ENCODE results near the gene TBX19.

TBX19 gene

DNA sequence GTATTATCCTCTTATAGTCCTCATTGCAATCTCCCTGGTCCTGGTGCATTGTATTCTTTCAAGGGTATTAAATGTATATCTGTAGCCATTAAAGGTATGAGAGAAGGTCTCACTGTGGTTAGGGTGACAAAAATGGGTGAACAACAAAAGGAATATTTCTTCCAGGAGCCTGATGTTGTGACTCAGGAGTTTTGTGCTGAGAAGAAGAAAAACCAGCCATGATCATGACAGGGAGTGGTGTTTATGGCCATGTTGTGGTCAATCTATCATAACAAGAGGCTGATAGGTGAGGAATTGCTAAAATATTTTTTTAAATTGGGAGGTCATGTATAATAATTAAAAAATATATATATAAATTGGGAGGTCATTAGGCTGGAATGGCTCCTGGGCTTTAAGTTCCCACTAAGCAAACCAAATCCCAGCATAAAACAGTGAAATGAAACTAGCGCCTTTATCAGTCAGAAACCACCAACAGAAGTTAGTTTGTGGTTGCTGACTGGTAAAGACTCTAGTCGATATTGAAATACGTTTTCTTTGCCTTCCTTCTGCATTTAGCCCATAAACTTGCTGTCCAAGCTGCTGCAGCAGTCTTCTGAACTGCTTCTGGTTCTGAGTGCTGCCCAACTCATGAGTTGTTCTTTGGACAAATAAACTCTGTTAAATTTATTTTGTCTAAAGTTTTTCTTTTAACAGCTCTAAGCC is 60.3 kb downstream of the TBX19 start:
- no peak overlapping the region for H3K27ac ChIP-seq (ENCODE audit: extremely low read depth, low read depth, low read length)

GRCh38 chr1:168341483-168341975 is 60.9 kb downstream of the TBX19 start:
- H3K27ac ChIP-seq (ENCODE audit: extremely low read depth, low read depth, low read length): no peak overlapping the region
- no peak overlapping the region for H3K4me3 ChIP-seq (ENCODE audit: low read depth, low read length)
- H3K36me3 ChIP-seq (ENCODE audit: control insufficient read depth in 2 of 2, insufficient read depth in 1 of 2, low read length in 2 of 2): no peaks in the 10 kb centered on the region
- no peaks in the 10 kb centered on the region for H3K4me1 ChIP-seq (ENCODE audit: control insufficient read depth, insufficient read depth, low read length)
- H3K9me3 ChIP-seq (ENCODE audit: control insufficient read depth, insufficient read depth, low read depth, low read length): no peaks in the 10 kb centered on the region
- ChIA-PET POLR2A (no interaction called here), CTCF (interaction anchor here (0.6 to 4.2 kb wide), 24 partner anchors 11 to 1008 kb away, joined by 3 to 58 read pairs (median 11); no protein-coding TSS in a partner anchor)
- no peak for TF ChIP-seq ZNF2 (tag by site-specific recombination; IDR thresholded peaks at IDR 0.05)
- TF ChIP-seq ZBTB11 (tag by site-specific recombination; conservative IDR thresholded peaks at IDR 0.05; ENCODE audit: low read depth): no peak
- TF ChIP-seq BCL11A (tag by site-specific recombination; IDR thresholded peaks at IDR 0.05; ENCODE audit: low read depth): no peak
- TF ChIP-seq, protein P1, sequence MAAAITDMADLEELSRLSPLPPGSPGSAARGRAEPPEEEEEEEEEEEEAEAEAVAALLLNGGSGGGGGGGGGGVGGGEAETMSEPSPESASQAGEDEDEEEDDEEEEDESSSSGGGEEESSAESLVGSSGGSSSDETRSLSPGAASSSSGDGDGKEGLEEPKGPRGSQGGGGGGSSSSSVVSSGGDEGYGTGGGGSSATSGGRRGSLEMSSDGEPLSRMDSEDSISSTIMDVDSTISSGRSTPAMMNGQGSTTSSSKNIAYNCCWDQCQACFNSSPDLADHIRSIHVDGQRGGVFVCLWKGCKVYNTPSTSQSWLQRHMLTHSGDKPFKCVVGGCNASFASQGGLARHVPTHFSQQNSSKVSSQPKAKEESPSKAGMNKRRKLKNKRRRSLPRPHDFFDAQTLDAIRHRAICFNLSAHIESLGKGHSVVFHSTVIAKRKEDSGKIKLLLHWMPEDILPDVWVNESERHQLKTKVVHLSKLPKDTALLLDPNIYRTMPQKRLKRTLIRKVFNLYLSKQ (tag by site-specific recombination; IDR thresholded peaks at IDR 0.05; ENCODE audit: borderline replicate concordance): no peak
- no peak for TF ChIP-seq ZFP69B (tag by site-specific recombination; IDR thresholded peaks at IDR 0.05)
- TF ChIP-seq ZNF121 (tag by site-specific recombination; IDR thresholded peaks at IDR 0.05): no peak
- TF ChIP-seq ZNF704 (tag by site-specific recombination; IDR thresholded peaks at IDR 0.05): no peak
- no peak for TF ChIP-seq ZNF449 (tag by site-specific recombination; IDR thresholded peaks at IDR 0.05)
- TF ChIP-seq YY1 (tag by site-specific recombination; IDR thresholded peaks at IDR 0.05): no peak
- no peak for TF ChIP-seq ZNF239 (tag by site-specific recombination; IDR thresholded peaks at IDR 0.05)
- no peak for TF ChIP-seq ZNF211 (tag by site-specific recombination; IDR thresholded peaks at IDR 0.05; ENCODE audit: low read depth)
- no peak for TF ChIP-seq ZNF518A (tag by site-specific recombination; conservative IDR thresholded peaks at IDR 0.05; ENCODE audit: low read depth)

More for the DNA sequence above, 60.3 kb downstream of the TBX19 start:
- peak; percentile 98 for TF ChIP-seq ZNF549 (tag by site-specific recombination; IDR thresholded peaks at IDR 0.05)
- no peak for TF ChIP-seq ZNF629 (tag by site-specific recombination; IDR thresholded peaks at IDR 0.05)
- TF ChIP-seq, protein P2, sequence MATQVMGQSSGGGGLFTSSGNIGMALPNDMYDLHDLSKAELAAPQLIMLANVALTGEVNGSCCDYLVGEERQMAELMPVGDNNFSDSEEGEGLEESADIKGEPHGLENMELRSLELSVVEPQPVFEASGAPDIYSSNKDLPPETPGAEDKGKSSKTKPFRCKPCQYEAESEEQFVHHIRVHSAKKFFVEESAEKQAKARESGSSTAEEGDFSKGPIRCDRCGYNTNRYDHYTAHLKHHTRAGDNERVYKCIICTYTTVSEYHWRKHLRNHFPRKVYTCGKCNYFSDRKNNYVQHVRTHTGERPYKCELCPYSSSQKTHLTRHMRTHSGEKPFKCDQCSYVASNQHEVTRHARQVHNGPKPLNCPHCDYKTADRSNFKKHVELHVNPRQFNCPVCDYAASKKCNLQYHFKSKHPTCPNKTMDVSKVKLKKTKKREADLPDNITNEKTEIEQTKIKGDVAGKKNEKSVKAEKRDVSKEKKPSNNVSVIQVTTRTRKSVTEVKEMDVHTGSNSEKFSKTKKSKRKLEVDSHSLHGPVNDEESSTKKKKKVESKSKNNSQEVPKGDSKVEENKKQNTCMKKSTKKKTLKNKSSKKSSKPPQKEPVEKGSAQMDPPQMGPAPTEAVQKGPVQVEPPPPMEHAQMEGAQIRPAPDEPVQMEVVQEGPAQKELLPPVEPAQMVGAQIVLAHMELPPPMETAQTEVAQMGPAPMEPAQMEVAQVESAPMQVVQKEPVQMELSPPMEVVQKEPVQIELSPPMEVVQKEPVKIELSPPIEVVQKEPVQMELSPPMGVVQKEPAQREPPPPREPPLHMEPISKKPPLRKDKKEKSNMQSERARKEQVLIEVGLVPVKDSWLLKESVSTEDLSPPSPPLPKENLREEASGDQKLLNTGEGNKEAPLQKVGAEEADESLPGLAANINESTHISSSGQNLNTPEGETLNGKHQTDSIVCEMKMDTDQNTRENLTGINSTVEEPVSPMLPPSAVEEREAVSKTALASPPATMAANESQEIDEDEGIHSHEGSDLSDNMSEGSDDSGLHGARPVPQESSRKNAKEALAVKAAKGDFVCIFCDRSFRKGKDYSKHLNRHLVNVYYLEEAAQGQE (tag by site-specific recombination; IDR thresholded peaks at IDR 0.05): no peak
- Histone ChIP-seq H3K4me1 (ENCODE audit: control insufficient read depth, insufficient read depth, low read length) (no peaks in the 10 kb centered on the region), H3K4me3 (ENCODE audit: low read depth, low read length) (no peak overlapping the region), H3K9me3 (ENCODE audit: control insufficient read depth, insufficient read depth, low read depth, low read length) (no peaks in the 10 kb centered on the region), H3K36me3 (ENCODE audit: control insufficient read depth in 2 of 2, insufficient read depth in 1 of 2, low read length in 2 of 2) (no peaks in the 10 kb centered on the region)
- ChIA-PET POLR2A (no interaction called here), CTCF (interaction anchor here (0.7 to 4.2 kb wide), 7 partner anchors 11 to 464 kb away, joined by 3 to 58 read pairs (median 24); no protein-coding TSS in a partner anchor)
